Measurements from ENCODE around the gene FSTL5. TPM values are rescaled to one million over a fixed set of nuclear protein-coding genes. Genes with fewer than 3 reads are reported as not detected.

FSTL5 gene
- total RNA-seq, 1 experiment from 2014 or later = not detected

DNA sequence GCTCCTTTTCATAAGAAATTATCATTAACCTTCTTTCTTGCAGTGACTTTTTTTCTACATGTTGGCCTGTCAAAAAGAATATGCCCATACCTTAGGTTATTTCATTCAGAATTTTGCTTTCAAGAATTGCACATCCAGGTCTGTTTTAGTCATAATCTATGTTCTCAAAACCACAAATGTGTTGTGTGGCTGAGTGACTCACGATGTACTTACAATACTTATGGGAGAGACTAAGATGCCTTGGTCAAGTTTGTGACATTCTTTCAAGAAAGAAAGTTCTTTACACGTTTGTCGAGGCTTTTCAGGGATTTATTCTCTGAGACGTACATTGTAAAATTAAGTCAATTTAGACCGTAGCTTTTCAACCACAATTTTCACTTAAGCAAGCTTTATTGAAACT, 396.7 kb downstream of the FSTL5 start (continued):
- TF ChIP-seq, protein P1, sequence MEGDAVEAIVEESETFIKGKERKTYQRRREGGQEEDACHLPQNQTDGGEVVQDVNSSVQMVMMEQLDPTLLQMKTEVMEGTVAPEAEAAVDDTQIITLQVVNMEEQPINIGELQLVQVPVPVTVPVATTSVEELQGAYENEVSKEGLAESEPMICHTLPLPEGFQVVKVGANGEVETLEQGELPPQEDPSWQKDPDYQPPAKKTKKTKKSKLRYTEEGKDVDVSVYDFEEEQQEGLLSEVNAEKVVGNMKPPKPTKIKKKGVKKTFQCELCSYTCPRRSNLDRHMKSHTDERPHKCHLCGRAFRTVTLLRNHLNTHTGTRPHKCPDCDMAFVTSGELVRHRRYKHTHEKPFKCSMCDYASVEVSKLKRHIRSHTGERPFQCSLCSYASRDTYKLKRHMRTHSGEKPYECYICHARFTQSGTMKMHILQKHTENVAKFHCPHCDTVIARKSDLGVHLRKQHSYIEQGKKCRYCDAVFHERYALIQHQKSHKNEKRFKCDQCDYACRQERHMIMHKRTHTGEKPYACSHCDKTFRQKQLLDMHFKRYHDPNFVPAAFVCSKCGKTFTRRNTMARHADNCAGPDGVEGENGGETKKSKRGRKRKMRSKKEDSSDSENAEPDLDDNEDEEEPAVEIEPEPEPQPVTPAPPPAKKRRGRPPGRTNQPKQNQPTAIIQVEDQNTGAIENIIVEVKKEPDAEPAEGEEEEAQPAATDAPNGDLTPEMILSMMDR (IDR thresholded peaks at IDR 0.05 in 2 of 3, conservative IDR thresholded peaks at IDR 0.05 in 1 of 3; ENCODE audit: borderline replicate concordance in 1 of 3, insufficient read depth in 1 of 3, low read depth in 2 of 3, low read length in 2 of 3) = no peak

DNA sequence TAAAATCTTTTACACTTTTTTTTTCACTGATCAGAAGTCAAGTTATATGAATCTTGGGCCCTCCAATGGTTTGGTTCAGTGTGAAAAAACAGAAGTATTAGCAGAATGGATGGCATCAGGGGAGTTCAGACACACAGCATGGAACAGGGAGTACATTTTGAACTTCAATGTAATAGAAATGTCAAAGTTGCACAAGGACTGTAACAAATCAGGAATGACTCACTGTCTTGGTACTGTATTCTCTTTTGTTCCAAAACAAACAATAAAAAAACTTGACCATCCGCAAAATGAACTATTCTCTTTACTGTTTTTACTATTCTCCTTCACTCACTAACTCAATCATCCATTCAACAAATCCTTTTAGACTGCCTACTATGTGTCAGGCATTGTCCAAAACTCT, 401.0 kb downstream of the FSTL5 start:
- no peaks in the 10 kb centered on the region for H3K36me3 ChIP-seq (ENCODE audit: control insufficient read depth in 1 of 2, insufficient read depth in 2 of 2, low read length in 2 of 2)
- ChIA-PET CTCF (no interaction called here), POLR2A (no interaction called here), RAD21 (ENCODE audit: low non-redundant PET in 1 of 2, low total read pairs in 2 of 2, uncharacterized antibody in 2 of 2, unreplicated experiment in 2 of 2) (no interaction called here)
- DNase-seq (ENCODE audit: low read depth, low spot score) (no peak), ATAC-seq (no peak)
- H3K9me3 ChIP-seq (ENCODE audit: control insufficient read depth in 1 of 2, insufficient read depth in 1 of 2, low read depth in 1 of 2, low read length in 2 of 2) = no peaks in the 10 kb centered on the region
- H4K20me1 ChIP-seq (ENCODE audit: insufficient read depth) = no peaks in the 10 kb centered on the region
- no peaks in the 10 kb centered on the region for H3K27me3 ChIP-seq (ENCODE audit: insufficient read depth, low read length)
- no peaks in the 10 kb centered on the region for H3K9me2 ChIP-seq (ENCODE audit: insufficient read depth)
- H2AFZ ChIP-seq (ENCODE audit: low read depth, low read length, poor library complexity, severe bottlenecking) = no peak overlapping the region
- H3K4me2 ChIP-seq (ENCODE audit: low read length) = no peak overlapping the region
- intact Hi-C loops (cut with micrococcal nuclease) = no loop called here
- TF ChIP-seq ELF1 (IDR thresholded peaks at IDR 0.05; ENCODE audit: borderline replicate concordance, low read depth) (no peak), CBX3 (IDR thresholded peaks at IDR 0.05; ENCODE audit: low read depth) (no peak), TCF7L2 (IDR thresholded peaks at IDR 0.05; ENCODE audit: borderline replicate concordance, extremely low read depth, insufficient read depth, insufficient read length) (no peak), EZH2 (IDR thresholded peaks at IDR 0.05) (no peak), ZFX (IDR thresholded peaks at IDR 0.05) (no peak), SRF (IDR thresholded peaks at IDR 0.05; ENCODE audit: low read depth) (no peak), JUND (IDR thresholded peaks at IDR 0.05) (no peak), YY1 (IDR thresholded peaks at IDR 0.05; ENCODE audit: extremely low read depth, insufficient replicate concordance, low read depth, low read length) (no peak), FOSL1 (IDR thresholded peaks at IDR 0.05; ENCODE audit: low read depth) (no peak), POLR2AphosphoS5 (IDR thresholded peaks at IDR 0.05; ENCODE audit: low read depth, low read length) (no peak), ATF3 (IDR thresholded peaks at IDR 0.05) (no peak), POLR2A (IDR thresholded peaks at IDR 0.05; ENCODE audit: borderline replicate concordance, extremely low read depth, insufficient read depth, insufficient read length) (no peak), SIN3A (IDR thresholded peaks at IDR 0.05; ENCODE audit: low read depth) (no peak), EZH2phosphoT487 (IDR thresholded peaks at IDR 0.05; ENCODE audit: borderline replicate concordance) (no peak)
- TF ChIP-seq, protein P2, sequence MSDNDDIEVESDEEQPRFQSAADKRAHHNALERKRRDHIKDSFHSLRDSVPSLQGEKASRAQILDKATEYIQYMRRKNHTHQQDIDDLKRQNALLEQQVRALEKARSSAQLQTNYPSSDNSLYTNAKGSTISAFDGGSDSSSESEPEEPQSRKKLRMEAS (IDR thresholded peaks at IDR 0.05) = no peak
- TF ChIP-seq, protein P1 (IDR thresholded peaks at IDR 0.05 in 2 of 3, conservative IDR thresholded peaks at IDR 0.05 in 1 of 3; ENCODE audit: borderline replicate concordance in 1 of 3, insufficient read depth in 1 of 3, low read depth in 2 of 3, low read length in 2 of 3) = no peak
- BruUV-seq (replicated peaks) = no TSS peak
- no peaks in the 10 kb centered on the region for H3K4me1 ChIP-seq (ENCODE audit: control insufficient read depth in 1 of 2, insufficient read depth in 2 of 2, low read length in 2 of 2)
- no peak overlapping the region for H3K27ac ChIP-seq (ENCODE audit: low read depth, low read length)
- H3K4me3 ChIP-seq (replicated peaks in 1 of 2; ENCODE audit: low read depth in 1 of 2, low read length in 2 of 2) = no peak overlapping the region
- H3K79me2 ChIP-seq (ENCODE audit: insufficient read depth, low read length) = no peaks in the 10 kb centered on the region
- H3K9ac ChIP-seq (ENCODE audit: low read length) = no peak overlapping the region
